LoVo (cell line): Measurements from ENCODE around the gene CCL3.
"Not testable (repeated sequence)": the region's sequence is repeated elsewhere in the genome, so short reads cannot be mapped to it uniquely, and the experiment has no call there.

Source experiments
- DNase-seq: peaks from one replicate; pipeline ENCODE4 v3.0.0-alpha.2; 2016; ENCODE audit warnings: low spot score

The CCL3 gene

DNA sequence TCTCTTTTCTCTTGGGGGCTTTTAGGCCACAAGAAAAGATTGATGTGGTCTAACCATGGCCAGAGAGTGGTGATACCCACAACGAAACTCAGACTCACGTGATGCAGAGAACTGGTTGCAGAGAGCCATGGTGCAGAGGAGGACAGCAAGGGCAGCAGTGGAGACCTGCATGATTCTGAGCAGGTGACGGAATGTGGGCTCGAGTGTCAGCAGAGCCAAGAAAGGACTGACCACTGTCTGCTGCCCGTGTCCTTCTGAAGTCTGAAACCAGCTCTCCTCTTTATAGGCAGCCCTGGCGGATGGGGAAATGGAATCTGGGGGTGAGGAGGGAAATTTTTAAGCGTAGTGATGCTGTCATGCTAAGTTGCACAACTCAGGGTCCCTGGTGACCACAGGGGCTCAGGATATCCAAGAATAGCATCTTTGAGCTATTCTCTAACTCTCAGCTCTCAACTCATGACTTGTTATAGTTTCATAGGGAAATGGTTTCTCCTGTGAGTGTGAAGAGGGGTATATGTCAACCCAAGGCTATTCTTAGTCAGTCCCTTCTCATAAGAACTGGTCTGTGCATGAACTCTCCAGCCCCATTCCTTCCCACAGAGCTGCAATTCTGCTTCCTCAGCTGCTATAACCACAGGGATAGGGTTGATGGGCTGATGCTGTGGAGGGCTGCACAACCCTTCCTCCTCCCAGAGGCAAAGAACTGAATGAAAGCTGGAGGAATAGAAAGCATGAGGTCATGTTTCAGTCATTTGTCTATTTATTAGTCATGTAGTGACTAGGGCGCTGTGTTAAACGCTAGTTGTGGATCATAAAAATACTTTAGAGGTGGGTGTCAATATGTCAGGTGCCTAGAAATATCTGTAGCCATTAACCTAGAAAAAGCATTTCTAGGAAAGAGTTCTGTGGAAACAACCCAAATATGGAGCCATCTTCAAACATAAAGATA lies at the start of gene CCL3:
TSS of gene CCL3 (minus strand) at position 256 of the 949 bp plus-strand sequence. CDS start at position 171, 85 bp downstream.
- no peak for DNase-seq

DNA sequence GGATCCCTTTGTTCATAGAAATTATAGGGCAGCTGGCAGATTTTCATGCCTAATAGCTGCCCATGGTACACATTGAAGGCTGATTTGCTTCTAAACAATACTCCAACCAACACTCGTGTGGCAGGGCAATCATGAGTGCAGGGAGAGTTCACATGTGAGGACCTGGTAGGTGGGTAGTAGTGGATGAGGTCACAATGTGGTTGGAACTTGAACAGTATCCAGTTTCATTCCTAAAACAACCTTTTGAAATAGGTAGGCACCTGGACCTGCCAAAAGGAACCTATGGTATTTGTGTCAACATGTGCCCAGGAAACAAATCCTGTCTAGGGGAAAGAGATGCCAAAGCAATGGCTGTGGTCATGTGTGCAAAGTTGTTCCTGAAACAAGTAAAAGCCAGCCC lies 46.5 kb upstream of the CCL3 start:
- DNase-seq, result no peak

DNA sequence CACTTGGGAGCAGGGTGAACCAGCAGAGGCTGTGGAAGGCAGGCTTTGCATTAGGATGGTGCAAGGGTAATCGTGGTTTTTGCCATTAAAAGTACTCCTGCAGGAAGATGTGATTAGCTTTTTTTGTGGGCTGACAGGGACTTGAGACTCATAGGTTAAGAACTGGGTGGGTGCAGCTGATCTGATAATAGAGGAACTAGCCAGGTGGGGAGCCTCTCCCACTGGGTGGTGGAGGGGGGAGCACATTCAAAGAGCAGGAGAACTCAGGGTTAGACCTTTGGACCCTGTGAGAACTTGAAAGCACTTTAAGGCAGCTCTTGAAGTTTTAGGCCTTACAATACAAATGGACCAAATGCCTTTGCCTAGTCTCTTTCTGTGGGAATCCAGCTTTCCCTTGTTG lies 46.1 kb upstream of the CCL3 start:
- DNase-seq, result no peak

DNA sequence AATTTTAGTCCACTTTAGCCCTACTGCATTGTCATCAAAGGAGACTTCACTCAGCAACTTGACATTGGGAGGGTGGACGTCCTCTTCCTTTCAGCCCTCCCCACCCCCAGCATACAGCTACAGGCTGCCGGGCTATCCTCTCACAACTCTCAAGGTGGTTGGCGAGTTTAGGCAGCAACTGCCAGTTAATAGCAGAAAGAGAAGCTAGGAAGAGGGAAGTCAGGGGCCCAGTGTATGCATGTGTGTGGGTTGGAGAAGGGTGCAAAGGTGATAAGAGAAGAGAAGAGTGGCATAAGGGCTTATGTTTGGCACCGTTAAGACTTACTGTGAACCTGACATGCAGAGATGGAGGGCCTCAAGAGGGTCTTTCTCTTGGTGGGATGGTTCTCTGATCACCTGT lies 45.5 kb upstream of the CCL3 start:
- DNase-seq, result no peak

DNA sequence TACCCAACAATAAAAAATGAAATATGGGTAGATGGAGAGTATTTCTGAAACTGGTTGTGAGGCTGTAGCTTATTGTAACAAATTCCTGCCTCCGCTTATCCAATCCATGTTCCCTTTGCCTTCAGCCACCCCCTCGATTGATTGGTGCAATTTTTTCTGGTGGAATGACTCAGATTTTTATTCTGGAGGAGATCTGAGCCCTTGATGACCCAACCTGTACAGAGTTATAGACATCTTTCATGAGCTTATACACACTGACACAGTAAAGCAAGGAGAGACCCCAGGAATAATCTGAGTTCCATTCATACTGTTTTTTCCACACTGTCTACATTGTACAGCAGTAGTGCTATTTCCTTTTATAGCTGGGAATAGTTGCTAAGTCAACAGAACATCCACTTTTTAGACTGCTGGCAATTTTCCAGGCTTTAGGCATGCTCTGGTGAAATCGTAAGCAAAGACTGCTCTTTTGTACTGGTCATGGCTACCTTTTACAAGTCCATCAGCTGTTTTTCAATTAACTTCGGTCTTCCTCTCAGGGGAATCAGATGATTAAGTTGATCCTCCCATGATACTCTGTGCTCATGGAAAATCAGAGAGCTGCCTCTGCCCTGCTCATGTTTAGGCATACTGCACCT lies 43.8 kb upstream of the CCL3 start:
- DNase-seq, result no peak

DNA sequence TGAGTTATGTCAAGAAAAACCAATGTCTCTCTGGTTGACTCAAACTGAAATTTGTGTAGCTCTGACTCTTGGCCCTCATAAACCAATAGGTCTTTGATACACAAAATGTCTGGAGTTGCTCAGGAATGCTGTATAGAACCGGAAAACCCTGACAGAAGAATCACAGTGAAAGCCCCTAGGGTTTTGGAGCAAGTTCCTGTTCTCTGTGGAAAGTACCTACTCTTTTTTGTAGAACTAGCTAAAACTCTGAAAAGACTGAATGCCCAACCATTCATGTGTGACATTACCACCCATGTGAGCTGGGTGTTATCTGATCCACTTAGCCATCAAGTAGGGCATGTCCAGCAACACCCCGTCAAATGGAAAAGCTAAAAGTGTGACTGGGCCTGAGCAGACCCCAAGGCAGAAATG lies 42.5 kb upstream of the CCL3 start:
- no peak for DNase-seq

DNA sequence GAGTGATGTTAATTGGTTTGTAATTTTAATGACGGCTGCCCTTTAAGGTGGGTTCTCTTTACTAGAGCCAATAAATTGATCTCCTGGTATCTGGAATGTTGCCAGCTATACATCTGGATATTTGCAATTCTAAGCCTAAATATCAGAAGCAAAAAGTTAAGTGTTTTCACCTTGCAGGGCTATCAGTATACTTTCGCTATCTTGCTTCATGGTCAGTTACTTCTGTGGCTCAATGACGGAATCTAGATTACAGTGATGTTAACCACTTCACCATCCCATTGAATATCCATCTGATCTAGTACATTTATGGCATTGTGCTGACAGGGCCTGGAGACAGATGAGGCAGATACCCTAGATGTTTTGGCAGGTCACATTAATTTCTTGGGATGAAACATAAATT lies 42.0 kb upstream of the CCL3 start:
- no peak for DNase-seq

DNA sequence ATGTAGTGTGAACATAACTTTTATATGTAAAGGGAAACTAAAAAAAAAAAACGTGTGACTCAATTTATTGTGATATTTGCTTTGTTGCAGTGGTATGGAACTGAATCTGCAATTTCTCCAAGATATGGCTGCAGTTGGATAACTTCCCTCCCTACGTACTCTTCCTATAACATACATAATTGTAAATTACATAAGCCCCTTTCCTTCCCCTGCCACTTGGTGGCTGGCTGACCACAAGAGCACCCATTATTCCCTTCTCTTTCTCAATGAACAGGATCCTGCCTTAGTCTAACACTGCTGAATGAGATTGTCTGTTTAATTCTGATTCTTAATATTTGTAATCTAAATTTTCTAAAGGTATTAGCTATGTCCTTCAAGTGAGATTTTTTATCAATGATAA lies 41.5 kb upstream of the CCL3 start:
- no peak for DNase-seq

DNA sequence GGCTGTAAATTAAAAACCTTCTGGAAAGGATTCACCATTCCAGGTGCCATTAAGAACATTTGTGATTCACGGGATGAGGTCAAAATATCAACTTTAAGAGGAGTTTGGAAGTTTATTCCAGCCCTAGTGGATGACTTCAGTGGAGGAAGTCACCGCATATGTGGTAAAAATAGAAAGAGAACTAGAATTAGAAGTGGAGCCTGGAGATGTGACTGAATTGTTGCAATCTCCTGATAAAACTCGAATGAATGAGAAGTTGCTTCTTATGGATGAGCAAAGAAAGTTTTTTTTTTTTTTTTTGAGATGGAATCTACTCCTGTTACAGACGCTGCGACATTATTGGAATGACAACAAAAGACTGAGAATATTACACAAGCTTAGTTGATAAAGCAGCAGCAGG lies 40.4 kb upstream of the CCL3 start:
- DNase-seq, result no peak

DNA sequence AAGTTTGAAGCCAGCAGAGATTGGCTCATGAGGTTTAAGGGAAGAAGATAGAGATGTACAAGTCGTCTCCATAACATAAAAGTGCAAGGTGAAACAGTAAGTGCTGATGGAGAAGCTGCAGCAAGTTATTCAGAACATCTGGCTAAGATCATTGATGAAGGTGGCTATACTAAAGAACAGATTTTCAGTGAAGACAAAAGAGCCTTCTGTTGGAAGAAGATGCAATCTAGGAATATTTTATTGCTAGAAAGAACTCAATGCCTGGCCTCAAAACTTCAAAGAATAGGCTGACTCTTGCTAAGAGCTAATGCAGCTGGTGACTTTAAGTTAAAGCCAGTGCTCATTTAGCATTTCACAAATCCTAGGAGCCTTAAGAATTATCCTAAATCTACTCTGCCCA lies 39.7 kb upstream of the CCL3 start:
- DNase-seq, result no peak

DNA sequence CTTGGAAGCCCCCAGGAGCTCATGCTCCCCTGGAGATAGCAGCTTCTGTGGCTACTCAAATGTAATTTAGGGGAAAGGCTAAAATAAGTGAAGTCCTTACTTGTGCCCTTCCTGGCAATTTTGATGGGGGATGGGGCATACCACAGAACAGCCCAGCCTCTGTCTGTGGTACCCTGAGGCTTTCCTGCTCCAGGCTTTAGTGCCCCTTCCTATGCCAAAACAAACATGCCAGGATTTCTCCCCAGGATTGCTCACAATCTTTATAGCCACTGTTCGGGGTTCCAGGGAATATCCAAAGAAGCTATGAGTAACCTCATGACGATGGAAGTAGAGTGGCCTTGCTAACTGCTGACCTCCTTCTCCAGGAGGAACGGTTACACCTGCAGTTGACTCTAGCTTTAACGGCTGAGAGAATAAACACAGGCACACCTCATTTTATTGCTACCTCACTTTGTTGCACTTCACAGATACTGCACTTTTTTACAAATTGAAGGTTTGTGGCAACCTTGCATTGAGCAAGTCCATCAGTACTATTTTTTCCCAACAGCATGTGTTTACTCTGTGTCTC lies 38.6 kb upstream of the CCL3 start:
- no peak for DNase-seq

DNA sequence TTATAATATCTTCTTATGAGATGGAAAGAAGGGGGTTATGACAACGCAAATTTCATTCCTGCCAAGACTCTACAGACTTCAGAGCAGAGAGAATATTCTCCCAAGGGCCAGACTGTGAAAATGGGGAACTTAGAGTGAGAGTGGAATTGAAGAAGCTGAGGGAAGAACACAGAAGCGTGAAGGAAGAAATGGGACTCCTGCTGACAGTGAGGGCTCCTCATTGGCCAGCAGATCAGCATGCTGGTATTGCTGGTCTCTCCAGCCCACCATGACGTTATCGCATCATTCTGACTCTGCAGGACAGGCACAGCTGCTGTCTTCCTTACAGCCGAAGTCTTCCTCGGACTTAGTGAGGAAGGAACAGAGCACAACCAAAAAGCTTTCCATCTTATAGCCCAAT lies 38.0 kb upstream of the CCL3 start:
- no peak for DNase-seq

DNA sequence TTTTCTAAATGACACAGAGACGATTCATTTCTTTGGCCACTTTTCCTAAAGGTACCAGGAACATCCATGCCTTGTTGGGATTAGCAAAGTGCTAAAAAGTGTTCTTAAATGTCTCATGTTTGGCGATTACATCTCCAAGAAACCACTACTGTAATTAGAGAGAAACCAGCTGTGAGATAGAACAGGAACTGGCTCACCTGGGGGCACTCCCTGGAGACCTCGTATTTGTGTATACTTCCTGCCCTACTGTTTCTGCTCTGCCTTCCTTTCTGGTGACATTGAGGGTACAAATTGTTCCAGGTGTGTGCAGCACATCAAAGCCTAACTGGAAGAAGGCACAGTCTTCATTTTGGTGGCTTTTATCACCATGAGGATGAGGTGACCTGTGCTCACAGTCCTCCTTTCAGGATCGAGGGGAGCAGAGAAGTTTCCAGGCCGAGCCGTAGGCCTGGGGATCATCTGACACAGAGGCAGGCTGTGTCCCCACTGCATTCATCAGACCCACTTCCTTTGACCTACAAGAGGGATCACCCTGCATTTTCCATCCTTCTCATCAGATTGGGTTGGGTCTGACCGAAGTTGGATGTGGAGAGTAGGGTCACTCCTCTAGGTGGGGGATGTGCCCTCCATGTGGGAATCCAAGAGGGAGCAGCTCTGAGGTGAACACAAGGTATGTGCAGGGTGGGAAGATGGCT lies 37.4 kb upstream of the CCL3 start:
- DNase-seq, result no peak

DNA sequence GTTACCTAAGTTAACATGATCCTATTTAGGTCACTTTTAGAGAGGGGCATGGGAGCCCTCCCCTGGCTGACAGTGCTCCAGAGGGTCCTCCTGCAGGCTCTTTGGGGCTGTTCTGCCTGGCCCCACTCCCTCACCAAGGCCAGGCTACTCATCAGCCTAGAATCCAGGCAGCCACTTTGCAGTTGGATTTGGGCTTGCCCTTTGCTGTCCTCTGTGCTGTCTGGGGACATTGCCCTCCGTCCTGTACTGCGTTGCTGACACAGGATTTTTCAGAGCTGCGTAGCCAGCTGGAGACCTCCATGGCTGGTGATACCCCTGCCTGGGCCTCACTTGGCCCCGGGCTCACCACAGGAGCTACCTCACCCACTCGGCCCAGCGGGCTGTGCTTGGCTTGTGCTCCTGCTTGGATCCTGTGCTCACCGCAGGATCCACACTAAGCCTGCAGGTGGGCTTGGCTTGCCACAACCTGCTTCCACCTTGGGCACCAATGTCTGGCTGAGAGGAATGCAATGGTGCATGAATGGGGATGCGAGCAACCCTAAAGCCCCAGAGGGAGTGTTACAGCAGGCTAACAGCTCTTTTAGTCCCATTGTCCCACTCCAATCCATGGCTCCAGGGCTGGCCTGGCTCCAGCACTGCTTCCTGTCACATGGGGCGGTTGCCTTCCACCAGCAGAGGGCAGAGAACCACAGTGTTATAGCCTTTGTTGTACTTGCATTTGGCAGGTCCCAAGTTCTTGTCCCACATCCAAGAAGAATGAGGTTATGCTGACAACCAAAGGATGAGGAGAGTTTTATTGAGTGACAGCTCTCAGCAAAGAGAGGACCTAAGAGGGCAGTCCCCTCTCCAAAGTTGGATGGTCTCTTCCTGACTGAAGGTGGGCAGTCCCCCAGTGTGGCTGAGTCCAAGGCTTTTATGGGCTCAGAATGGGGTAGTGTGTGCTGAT lies 35.2 kb upstream of the CCL3 start:
- no peak for DNase-seq

DNA sequence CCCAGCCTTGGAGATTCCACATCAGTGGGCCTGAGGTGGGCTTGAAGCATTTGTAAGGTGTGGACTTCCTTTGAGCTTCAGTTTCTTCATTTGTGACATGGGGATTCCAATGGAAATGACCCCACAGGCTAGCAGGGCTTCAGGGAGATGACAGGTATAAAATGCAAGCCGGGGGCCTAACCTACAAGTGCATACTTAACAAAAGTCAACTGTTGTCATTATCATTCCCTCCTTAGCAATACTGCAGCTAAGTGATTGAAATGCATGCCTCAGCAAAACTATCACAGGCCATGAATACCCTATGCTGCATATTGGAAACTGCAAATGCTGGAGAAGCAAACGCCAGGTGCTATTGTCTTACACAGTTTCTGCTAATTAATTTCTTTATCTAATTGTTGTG lies 33.5 kb upstream of the CCL3 start:
- DNase-seq, result no peak

DNA sequence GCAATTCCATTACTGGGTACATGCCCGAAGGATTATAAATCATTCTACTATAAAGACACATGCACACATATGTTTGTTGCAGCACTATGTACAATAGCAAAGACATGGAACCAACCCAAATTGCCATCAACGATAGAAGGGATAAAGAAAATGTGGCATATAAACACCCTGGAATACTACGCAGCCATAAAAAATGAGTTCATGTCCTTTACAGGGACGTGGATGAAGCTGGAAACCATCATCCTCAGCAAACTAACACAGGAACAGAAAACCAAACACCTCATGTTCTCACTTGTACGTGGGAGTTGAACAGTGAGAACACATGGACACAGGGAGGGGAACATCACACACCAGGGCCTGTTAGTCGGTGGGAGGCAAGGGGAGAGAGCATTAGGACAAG lies 31.2 kb upstream of the CCL3 start:
- not testable (repeated sequence) for DNase-seq

DNA sequence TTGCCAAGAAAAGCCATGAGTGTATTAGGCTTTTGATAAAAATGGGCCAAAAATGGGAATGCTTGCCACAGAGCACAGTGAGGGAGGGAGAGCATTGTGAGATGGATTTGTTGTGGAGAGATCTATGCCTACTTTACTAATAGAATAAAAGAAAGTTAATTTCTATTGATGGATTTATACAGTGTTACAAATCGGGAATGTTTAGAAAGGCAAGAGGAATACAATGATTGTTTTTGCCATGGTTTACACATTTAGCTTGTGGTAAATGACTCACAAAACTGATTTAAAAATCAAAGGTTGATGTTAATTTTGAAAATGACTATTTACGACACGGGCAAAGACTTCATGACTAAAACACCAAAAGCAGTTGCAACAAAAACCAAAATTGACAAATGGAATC lies 30.3 kb upstream of the CCL3 start:
- DNase-seq, result no peak

DNA sequence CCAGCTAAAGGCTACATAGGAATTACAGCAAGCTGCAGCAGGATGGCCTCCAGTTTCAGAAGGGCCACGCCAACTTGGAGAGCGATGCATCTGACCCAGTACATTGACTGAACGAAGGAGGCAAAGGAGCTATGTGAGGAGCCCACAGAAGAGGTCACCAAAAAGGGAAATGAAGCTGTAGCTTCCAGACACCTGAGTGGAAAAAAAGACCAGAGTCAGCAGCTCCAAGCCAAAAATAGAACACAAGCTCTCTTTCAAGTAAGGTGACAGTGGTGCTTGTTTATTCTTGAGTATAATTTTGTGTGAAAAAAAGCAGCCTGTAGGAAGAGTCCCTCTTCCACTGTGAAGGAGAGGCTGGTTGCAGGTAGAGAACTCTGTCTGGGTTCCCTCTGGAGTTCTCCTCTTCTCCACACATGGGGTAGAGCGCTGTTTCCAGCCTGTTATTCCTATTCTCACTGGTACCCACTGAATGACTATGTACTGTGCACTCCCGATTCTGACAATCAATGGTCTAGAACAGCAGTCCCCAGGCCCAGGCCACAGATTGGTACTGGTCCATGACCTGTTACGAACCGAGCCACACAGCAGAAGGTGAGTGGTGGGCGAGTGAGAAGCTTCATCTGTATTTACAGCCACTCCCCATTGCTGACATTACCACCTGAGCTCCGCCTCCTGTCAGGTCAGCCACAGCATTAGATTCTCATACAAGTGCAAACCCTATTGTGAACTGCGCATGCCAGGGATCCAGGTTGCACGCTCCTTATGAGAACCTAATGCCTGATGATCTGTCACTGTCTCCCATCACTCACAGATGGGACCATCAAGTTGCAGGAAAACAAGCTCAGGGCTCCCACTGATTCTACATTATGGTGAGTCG lies 28.8 kb upstream of the CCL3 start:
- no peak for DNase-seq

DNA sequence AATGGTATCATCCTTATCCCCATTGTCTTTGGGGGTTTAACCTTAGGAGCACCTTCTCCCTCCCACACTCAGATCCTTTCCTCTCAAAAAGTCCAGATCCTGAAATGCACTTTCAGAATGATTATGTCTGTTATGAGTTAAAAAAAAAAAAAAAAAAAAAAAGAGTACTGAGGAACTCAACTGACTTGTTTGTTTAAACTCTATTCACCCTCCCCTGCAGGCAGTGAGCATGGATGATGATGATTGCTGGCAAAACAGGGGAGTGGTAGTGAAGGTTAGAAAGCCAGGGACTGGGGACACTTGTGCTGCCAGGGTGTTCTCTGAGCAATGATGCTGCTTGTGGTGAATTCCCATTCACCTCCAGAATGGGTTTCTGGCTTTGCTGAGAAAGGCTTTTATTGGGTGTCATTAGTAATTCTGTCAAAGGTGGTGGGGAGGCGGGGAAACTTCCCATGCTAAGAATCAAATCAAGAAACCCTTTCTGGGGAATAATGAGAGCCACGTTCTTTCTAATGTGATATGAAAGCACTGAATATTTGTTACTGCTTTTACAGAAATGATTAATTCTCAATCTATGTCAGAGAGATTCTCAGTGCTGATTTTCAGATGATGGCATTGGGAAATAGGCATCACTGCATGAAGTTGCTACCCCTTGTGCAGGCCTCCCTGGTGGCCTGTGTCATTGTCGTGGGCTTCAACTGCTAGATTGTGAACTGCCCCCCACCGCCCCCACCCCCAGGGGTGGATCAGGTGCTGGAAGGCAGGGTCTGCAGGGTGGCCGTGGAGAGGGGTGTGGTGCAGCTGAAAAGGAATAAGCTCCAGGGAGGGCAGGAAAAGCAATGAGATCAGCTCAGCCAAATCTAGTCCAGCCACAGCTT lies 27.8 kb upstream of the CCL3 start:
- DNase-seq, result no peak

DNA sequence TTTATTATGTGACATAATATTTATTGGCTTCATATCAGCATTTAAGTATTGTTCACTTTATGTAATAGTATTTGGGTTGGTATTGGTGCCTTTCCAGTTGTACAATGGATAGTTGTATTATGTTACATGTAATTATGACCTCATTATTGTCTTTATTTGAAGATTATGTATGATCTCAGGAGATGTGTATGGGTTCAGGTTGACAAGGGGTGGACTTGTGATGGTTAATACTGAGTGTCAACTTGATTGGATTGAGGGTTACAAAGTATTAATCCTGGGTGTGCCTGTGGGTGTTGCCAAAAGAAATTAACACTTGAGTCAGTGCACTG lies 25.7 kb upstream of the CCL3 start:
- DNase-seq, result not testable (repeated sequence)
